Lung (tissue), 12 donors: ENCODE data around the gene KIF26B. TPM values are rescaled to one million over a fixed set of nuclear protein-coding genes. Genes with fewer than 3 reads are reported as not detected.

Experiments used
- ATAC-seq: fragments of 200-7000 bp; cut with Tn5 transposase; one replicate; pipeline ENCODE4 v1.9.1; 2020; ENCODE audit warnings: moderate number of reproducible peaks; ENCODE audit not compliant: insufficient read depth, low FRiP score
- DNase-seq, 3 donors: peaks; one replicate each; pipeline ENCODE4 v3.0.0-alpha.2; 2013 to 2017
- H3K27ac ChIP-seq, 2 donors: one replicate each; pipeline ENCODE4 v1.5.1; 2013; ENCODE audit warnings: mild to moderate bottlenecking in 2 of 2, moderate library complexity in 2 of 2, control low read depth in 1 of 2, inconsistent platforms in 1 of 2, low read depth in 1 of 2, low read length in 1 of 2
- H3K27me3 ChIP-seq, 3 donors: one replicate each; pipeline ENCODE4 v1.5.1; 2013; ENCODE audit warnings: low read length in 2 of 3; ENCODE audit not compliant: control insufficient read depth in 3 of 3, insufficient read depth in 3 of 3
- H3K36me3 ChIP-seq, 4 donors: one replicate each; pipeline ENCODE4 v1.5.1; 2013; ENCODE audit warnings: low read length in 4 of 4, mild to moderate bottlenecking in 1 of 4, moderate library complexity in 1 of 4; ENCODE audit not compliant: control insufficient read depth in 4 of 4, insufficient read depth in 4 of 4
- H3K4me1 ChIP-seq, 5 donors: one replicate each; pipeline ENCODE4 v1.5.1; 2013; ENCODE audit warnings: low read length in 5 of 5, mild to moderate bottlenecking in 2 of 5, moderate library complexity in 1 of 5; ENCODE audit not compliant: control insufficient read depth in 5 of 5, insufficient read depth in 5 of 5
- H3K4me3 ChIP-seq: one replicate; pipeline ENCODE4 v1.5.1; 2013; ENCODE audit warnings: mild to moderate bottlenecking, control low read depth, moderate library complexity
- H3K9ac ChIP-seq, 2 donors: one replicate each; pipeline ENCODE4 v1.5.1; 2013; ENCODE audit warnings: low read length in 2 of 2, control low read depth in 1 of 2; ENCODE audit not compliant: insufficient read depth in 1 of 2
- H3K9me3 ChIP-seq, 4 donors: one replicate each; pipeline ENCODE4 v1.5.1; 2013; ENCODE audit warnings: low read length in 3 of 4, mild to moderate bottlenecking in 1 of 4, moderate library complexity in 1 of 4; ENCODE audit not compliant: control insufficient read depth in 4 of 4, insufficient read depth in 3 of 4
- CTCF ChIP-seq: IDR thresholded peaks from 2 replicates; pipeline ENCODE4 v1.5.1; 2012; ENCODE audit warnings: mild to moderate bottlenecking; ENCODE audit errors: control extremely low read depth, extremely low read depth
- WGBS, 2 donors: extraction: QIAGEN DNeasy Blood & Tissue Kit; methylation state at CpG; one replicate each; pipeline ENCODE4 v1.1.7; 2013; 5-methylcytosine and 5-hydroxymethylcytosine counted together
- polyA plus RNA-seq, 2 donors: library from polyadenylated mRNA; stranded (reverse); fragments of 200-250 nt; gene quantifications; one replicate each; pipeline ENCODE4 v1.2.1, GENCODE V29; 2013
- total RNA-seq, 2 donors: library from RNA; depleted of rRNA in 1 of 2; stranded (reverse); fragments of >200 nt in 1 of 2; gene quantifications; one replicate each; pipeline ENCODE4 v1.2.1, GENCODE V29; 2014 to 2021
- donor health status: control.
- donor health status: control.
- donor health status: Bipolar disorder and iron deficiency.
- donor health status: healthy.
- donor health status: DM: yes; HTN: yes; CAD: no.

Gene KIF26B
- total and polyA plus RNA-seq, 4 donors: 0.61 to 6.7 (median 2.2) TPM

GRCh38 chr1:245404527-245404926 is 249.7 kb downstream of the KIF26B start:
- ATAC-seq (no peak), DNase-seq (no peak)
- H3K9ac ChIP-seq: no peak overlapping the region
- no peak overlapping the region for H3K4me3 ChIP-seq
- no peaks in the 10 kb centered on the region for H3K27me3 ChIP-seq
- peaks cover 0 to 2% (median 0%) of the 10 kb centered on the region in 4 donors for H3K9me3 ChIP-seq
- no peak overlapping the region for H3K27ac ChIP-seq
- WGBS, 2 donors: 87 to 97% methylated on average over 1 of the region's 1 CpG
- TF ChIP-seq CTCF: no peak
- no peaks in the 10 kb centered on the region for H3K4me1 ChIP-seq
- no peaks in the 10 kb centered on the region for H3K36me3 ChIP-seq

DNA sequence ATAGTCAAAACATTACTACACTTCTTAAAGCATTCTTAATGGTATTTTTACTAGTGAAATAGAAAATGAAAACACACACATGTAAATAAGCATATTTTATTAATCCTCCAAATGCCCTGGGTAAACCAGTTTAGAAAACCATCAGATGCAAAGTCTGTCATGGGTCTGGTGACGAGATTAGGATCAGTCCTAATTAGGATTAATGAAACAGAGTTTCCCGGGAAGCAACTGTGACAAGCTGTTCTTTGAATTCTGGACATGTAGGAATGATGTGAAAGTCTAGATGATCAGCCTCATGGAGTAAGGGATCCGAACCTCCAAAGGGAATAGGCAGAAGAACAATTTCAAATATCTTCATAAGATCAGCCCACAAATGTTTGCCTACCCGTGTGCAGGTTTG is 250.2 kb downstream of the KIF26B start:
- no peak overlapping the region for H3K27ac ChIP-seq
- DNase-seq: no peak
- H3K4me1 ChIP-seq: no peaks in the 10 kb centered on the region
- H3K4me3 ChIP-seq: no peak overlapping the region
- H3K9ac ChIP-seq: no peak overlapping the region
- H3K9me3 ChIP-seq: peaks cover 0 to 2% (median 0%) of the 10 kb centered on the region in 4 donors
- no peak for ATAC-seq
- H3K36me3 ChIP-seq: no peaks in the 10 kb centered on the region
- no peaks in the 10 kb centered on the region for H3K27me3 ChIP-seq
- 84 to 86% methylated on average over 4 of the region's 4 CpGs for WGBS, 2 donors
- TF ChIP-seq CTCF: no peak

GRCh38 chr1:245406426-245406825 is 251.6 kb downstream of the KIF26B start:
- no peak overlapping the region for H3K9ac ChIP-seq
- H3K4me3 ChIP-seq: no peak overlapping the region
- H3K27me3 ChIP-seq: no peaks in the 10 kb centered on the region
- TF ChIP-seq CTCF: no peak
- H3K4me1 ChIP-seq: no peaks in the 10 kb centered on the region
- WGBS, 2 donors: 94 to 95% methylated on average over 2 of the region's 2 CpGs
- no peak for DNase-seq
- H3K36me3 ChIP-seq: no peaks in the 10 kb centered on the region
- ATAC-seq: no peak
- H3K27ac ChIP-seq: no peak overlapping the region
- peaks cover 0 to 2% (median 0%) of the 10 kb centered on the region in 4 donors for H3K9me3 ChIP-seq

DNA sequence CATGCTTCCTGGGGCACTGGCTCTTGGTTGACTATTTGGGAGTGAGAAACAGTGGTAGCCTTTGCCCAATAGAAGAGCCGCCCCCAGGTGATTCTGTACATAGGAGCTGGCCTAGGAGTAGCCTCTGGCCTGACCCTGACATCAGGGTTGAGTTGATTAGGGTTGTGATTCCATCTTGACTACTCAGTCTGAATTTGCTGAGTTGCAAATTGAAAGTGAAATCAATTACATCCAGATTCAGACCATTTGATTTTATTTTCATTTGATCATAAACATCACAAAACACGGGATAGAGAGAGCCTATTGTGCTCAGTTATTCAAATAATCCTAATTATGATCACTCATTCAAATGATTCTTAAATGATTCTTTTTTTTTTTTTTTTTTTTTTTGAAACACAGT is 253.2 kb downstream of the KIF26B start:
- no peak overlapping the region for H3K9ac ChIP-seq
- no peak overlapping the region for H3K4me3 ChIP-seq
- no peaks in the 10 kb centered on the region for H3K4me1 ChIP-seq
- DNase-seq: no peak
- no peak for TF ChIP-seq CTCF
- no peak for ATAC-seq
- no peaks in the 10 kb centered on the region for H3K36me3 ChIP-seq
- H3K27me3 ChIP-seq: no peaks in the 10 kb centered on the region
- no peak overlapping the region for H3K27ac ChIP-seq
- 93 to 98% methylated on average over 2 of the region's 2 CpGs for WGBS, 2 donors
- H3K9me3 ChIP-seq: peaks cover 0 to 2% (median 0%) of the 10 kb centered on the region in 4 donors
